GM10266 (cell line): Measurements from ENCODE around the gene SBF1.
"Not testable (repeated sequence)": the region's sequence is repeated elsewhere in the genome, so short reads cannot be mapped to it uniquely, and the experiment has no call there.

Source experiments
- DNase-seq: peaks from one replicate; pipeline ENCODE4 v3.0.0; 2012; ENCODE audit errors: extremely low spot score
- TF ChIP-seq, protein P1 (sequence below): IDR thresholded peaks from 2 replicates; pipeline ENCODE4 v1.5.1; 2012; ENCODE audit warnings: mild to moderate bottlenecking, low read depth; ENCODE audit not compliant: control insufficient read depth, insufficient read depth; ENCODE audit errors: missing control alignments

Gene SBF1

DNA sequence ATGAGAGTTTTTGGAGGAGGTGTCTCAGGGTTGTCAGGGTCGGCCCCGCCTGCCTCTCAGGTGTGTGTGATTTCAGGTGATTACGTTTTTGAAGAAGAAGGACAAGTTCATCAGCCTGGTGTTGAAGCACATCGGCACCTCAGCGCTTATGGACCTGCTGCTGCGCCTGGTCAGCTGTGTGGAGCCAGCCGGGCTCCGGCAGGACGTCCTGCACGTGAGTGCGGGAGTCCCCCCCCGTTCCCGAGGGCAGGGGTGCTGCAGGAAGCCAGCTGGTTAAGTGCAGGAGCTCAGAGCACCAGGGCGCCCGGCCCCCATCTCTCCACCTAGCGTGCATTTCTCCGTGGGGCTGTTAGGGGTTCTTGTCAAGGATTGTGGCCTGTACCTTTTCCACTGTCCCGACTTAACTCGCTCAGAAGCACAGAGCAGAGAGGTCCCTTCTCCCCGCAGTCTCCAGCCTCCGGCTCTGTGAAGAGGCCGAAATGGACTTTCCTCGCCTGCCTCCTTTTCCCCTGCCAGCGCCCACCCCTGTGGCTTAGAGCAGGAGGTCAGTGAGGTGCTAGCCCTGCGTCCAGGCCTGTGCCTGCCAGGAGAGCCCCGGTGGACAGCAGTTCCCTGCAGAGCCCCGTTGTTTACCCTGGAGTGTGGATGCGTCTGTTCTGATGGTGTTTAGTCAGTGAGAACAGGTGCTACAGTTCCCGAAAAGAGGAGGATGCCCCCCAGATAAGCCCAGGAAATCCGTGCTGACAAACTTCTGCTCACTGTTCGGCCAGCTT, 60.2 kb downstream of the SBF1 start:
- TF ChIP-seq, protein P1, sequence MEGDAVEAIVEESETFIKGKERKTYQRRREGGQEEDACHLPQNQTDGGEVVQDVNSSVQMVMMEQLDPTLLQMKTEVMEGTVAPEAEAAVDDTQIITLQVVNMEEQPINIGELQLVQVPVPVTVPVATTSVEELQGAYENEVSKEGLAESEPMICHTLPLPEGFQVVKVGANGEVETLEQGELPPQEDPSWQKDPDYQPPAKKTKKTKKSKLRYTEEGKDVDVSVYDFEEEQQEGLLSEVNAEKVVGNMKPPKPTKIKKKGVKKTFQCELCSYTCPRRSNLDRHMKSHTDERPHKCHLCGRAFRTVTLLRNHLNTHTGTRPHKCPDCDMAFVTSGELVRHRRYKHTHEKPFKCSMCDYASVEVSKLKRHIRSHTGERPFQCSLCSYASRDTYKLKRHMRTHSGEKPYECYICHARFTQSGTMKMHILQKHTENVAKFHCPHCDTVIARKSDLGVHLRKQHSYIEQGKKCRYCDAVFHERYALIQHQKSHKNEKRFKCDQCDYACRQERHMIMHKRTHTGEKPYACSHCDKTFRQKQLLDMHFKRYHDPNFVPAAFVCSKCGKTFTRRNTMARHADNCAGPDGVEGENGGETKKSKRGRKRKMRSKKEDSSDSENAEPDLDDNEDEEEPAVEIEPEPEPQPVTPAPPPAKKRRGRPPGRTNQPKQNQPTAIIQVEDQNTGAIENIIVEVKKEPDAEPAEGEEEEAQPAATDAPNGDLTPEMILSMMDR = no peak
- DNase-seq = no peak

- DNase-seq = not testable (repeated sequence)
Observed at GRCh38 chr22:50408954-50409353, 65.9 kb downstream of the SBF1 start.

DNA sequence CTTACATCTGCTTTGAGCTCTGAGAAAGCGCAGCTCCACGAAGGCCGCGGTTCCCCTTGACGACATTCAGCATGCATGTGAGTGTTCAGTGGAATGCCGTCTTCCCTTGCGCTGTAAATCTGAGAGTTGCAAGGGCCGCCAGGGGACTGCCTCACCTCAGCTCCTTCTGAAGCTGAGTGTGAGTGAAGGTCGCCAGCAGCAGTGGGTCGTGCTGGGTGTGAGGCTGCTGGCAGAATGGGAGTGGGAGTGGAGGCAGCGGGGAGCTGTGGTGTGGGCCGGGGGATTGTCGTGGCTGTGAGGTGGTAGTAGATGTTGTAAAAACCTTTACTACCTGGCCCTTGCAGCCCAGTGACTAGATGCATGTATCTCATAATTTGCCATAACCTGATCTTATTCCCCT, 66.5 kb downstream of the SBF1 start:
- TF ChIP-seq, protein P1 = no peak
- DNase-seq = no peak

GRCh38 chr22:50406416-50407170, 68.2 kb downstream of the SBF1 start:
- TF ChIP-seq, protein P1 = no peak
- DNase-seq = no peak

GRCh38 chr22:50403701-50404101, 71.1 kb downstream of the SBF1 start:
- no peak for DNase-seq
- TF ChIP-seq, protein P1 = no peak

GRCh38 chr22:50401907-50402306, 72.9 kb downstream of the SBF1 start:
- TF ChIP-seq, protein P1 = no peak

GRCh38 chr22:50400931-50401330, 73.9 kb downstream of the SBF1 start:
- no peak for DNase-seq
- TF ChIP-seq, protein P1 = no peak

More at GRCh38 chr22:50401907-50402306, 72.9 kb downstream of the SBF1 start:
- DNase-seq = no peak
